ENCODE data around the gene CNKSR2. TPM values are rescaled to one million over a fixed set of nuclear protein-coding genes. Genes with fewer than 3 reads are reported as not detected.

The CNKSR2 gene
- total and polyA plus RNA-seq, 2 of the 13 experiments (the other 11 are each of a cell fraction or from before 2014, with no cell fraction given) = not detected

DNA sequence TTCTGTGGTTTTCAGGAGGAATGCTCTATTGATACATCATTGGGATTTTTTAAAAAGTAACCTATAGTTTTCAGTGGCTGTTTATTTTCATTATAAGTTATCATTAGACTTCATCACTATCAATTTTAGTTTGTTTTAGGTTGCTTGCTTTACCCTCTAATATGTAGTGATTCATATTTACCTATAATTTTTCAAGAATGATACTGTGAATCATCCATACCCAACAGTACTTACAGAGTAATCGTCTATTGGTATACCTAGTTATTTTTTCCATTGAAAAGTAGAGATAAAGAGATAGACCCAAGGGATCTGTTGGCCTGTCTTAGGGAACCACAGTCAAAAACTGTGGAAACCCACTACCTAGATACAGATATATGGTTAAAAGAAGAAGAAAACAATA lies 200.6 kb downstream of the CNKSR2 start (continued):
- no peak for TF ChIP-seq BRF2 (CRISPR knock-in tag; IDR thresholded peaks at IDR 0.05)
- no peak for TF ChIP-seq ZMYM3 (CRISPR knock-in tag; IDR thresholded peaks at IDR 0.05)
- TF ChIP-seq SRSF9 (IDR thresholded peaks at IDR 0.05; ENCODE audit: borderline replicate concordance, insufficient read depth, low read depth, low read length, poor library complexity, severe bottlenecking) = no peak
- no peak for TF ChIP-seq ZHX2 (IDR thresholded peaks at IDR 0.05; ENCODE audit: low read depth)
- TF ChIP-seq ZHX2 (CRISPR knock-in tag; IDR thresholded peaks at IDR 0.05; ENCODE audit: borderline replicate concordance) = no peak
- TF ChIP-seq RBFOX2 (IDR thresholded peaks at IDR 0.05; ENCODE audit: low read depth, low read length) = no peak
- TF ChIP-seq, protein P1, sequence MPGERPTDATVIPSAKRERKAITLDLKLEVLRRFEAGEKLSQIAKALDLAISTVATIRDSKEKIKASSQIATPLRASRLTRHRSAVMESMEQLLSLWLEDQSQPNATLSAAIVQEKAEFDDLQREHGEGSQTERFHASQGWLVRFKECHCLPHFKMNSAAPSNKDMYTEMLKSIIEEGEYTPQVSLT (CRISPR knock-in tag; IDR thresholded peaks at IDR 0.05; ENCODE audit: borderline replicate concordance, low read depth) = no peak

Measured in HepG2 (cell line).